Hepatocyte (in vitro differentiated cells): ENCODE measurements around the gene AUTS2. TPM values are rescaled to one million over a fixed set of nuclear protein-coding genes. Genes with fewer than 3 reads are reported as not detected.

Experiments used
- DNase-seq: peaks from one replicate; pipeline ENCODE4 v3.0.0-alpha.2; 2016; ENCODE audit warnings: low spot score
- H2AFZ ChIP-seq: fragments of 200-600 bp; sonication (generic); 2 replicates; pipeline ENCODE4 v1.6.0; 2016; ENCODE audit warnings: antibody characterized with exemption, mild to moderate bottlenecking
- H3K27ac ChIP-seq: fragments of 200-600 bp; sonication (generic); 2 replicates; pipeline ENCODE4 v1.5.1; 2016; ENCODE audit warnings: mild to moderate bottlenecking
- H3K27me3 ChIP-seq: fragments of 200-600 bp; sonication (generic); 2 replicates; pipeline ENCODE4 v1.6.1; 2016
- H3K36me3 ChIP-seq: fragments of 200-600 bp; sonication (generic); replicated peaks from 2 replicates; pipeline ENCODE4 v1.5.1; 2016; ENCODE audit warnings: low read depth; ENCODE audit not compliant: insufficient read depth
- H3K4me1 ChIP-seq: fragments of 200-600 bp; sonication (generic); 2 replicates; pipeline ENCODE4 v1.5.1; 2016; ENCODE audit warnings: mild to moderate bottlenecking, moderate library complexity; ENCODE audit not compliant: insufficient read depth
- H3K4me2 ChIP-seq: fragments of 200-600 bp; sonication (generic); 2 replicates; pipeline ENCODE4 v1.6.0; 2016
- H3K4me3 ChIP-seq: fragments of 200-600 bp; sonication (generic); 2 replicates; pipeline ENCODE4 v1.5.1; 2016; ENCODE audit warnings: mild to moderate bottlenecking
- H3K79me2 ChIP-seq: fragments of 200-600 bp; sonication (generic); 2 replicates; pipeline ENCODE4 v1.6.0; 2017; ENCODE audit warnings: mild to moderate bottlenecking
- H3K9me2 ChIP-seq: fragments of 200-600 bp; sonication (generic); replicated peaks from 2 replicates; pipeline ENCODE4 v1.6.0; 2017; ENCODE audit warnings: mild to moderate bottlenecking; ENCODE audit not compliant: insufficient read depth
- H3K9me3 ChIP-seq: fragments of 200-600 bp; sonication (generic); 2 replicates; pipeline ENCODE4 v1.5.1; 2016; ENCODE audit warnings: low read depth, mild to moderate bottlenecking
- H4K20me1 ChIP-seq: fragments of 200-600 bp; sonication (generic); 2 replicates; pipeline ENCODE4 v1.6.0; 2016; ENCODE audit warnings: mild to moderate bottlenecking; ENCODE audit not compliant: insufficient read depth, poor library complexity, severe bottlenecking
- CTCF ChIP-seq: fragments of 200-600 bp; sonication (generic); IDR thresholded peaks from 2 replicates; pipeline ENCODE4 v1.5.1; 2016; ENCODE audit warnings: antibody characterized with exemption, mild to moderate bottlenecking; ENCODE audit not compliant: poor library complexity
- EZH2 ChIP-seq: fragments of 200-600 bp; sonication (generic); IDR thresholded peaks from 2 replicates; pipeline ENCODE4 v1.6.1; 2016; ENCODE audit warnings: antibody characterized with exemption, mild to moderate bottlenecking, borderline replicate concordance
- EZH2phosphoT487 ChIP-seq: fragments of 200-600 bp; sonication (generic); IDR thresholded peaks from one replicate; pipeline ENCODE4 v1.6.1; 2018; ENCODE audit warnings: antibody characterized with exemption, mild to moderate bottlenecking, low read depth, moderate library complexity; ENCODE audit not compliant: unreplicated experiment, severe bottlenecking
- WGBS: methylation state at CpG from one replicate; pipeline ENCODE4 v1.1.6; 2016; ENCODE audit warnings: low lambda C conversion rate; ENCODE audit errors: missing lambda C conversion rate; 5-methylcytosine and 5-hydroxymethylcytosine counted together
- polyA plus RNA-seq: library from polyadenylated mRNA; unstranded; fragments of >200 nt; fragmentation: Nextera tagmentation; extraction: Ambion mirVana; gene quantifications from 2 replicates; pipeline ENCODE4 v1.2.1, GENCODE V29; 2016
- total RNA-seq: library from RNA; depleted of rRNA; stranded (reverse); fragments of >200 nt; gene quantifications from 2 replicates; pipeline ENCODE4 v1.2.3, GENCODE V29; 2014

The AUTS2 gene
- total and polyA plus RNA-seq, 2 experiments from 2014 or later = 34.4 to 40.9 TPM

GRCh38 chr7:70762696-70763095 is 1164.4 kb downstream of the AUTS2 start:
- peaks cover 46% of the 10 kb centered on the region for H4K20me1 ChIP-seq
- no peaks in the 10 kb centered on the region for H3K27me3 ChIP-seq
- no peaks in the 10 kb centered on the region for H3K36me3 ChIP-seq
- no peak overlapping the region for H2AFZ ChIP-seq
- TF ChIP-seq EZH2 (no peak), CTCF (no peak)
- H3K4me3 ChIP-seq = no peak overlapping the region
- H3K4me1 ChIP-seq = no peaks in the 10 kb centered on the region
- no peaks in the 10 kb centered on the region for H3K9me2 ChIP-seq
- no peak overlapping the region for H3K4me2 ChIP-seq
- no peak for DNase-seq
- WGBS = 91% methylated on average over 12 of the region's 12 CpGs
- no peaks in the 10 kb centered on the region for H3K9me3 ChIP-seq
- H3K79me2 ChIP-seq = peaks cover 44% of the 10 kb centered on the region
- H3K27ac ChIP-seq = no peak overlapping the region

GRCh38 chr7:70763961-70764691 is 1165.9 kb downstream of the AUTS2 start:
- H3K9me3 ChIP-seq = no peaks in the 10 kb centered on the region
- peaks cover 31% of the 10 kb centered on the region for H3K79me2 ChIP-seq
- no peak for DNase-seq
- H3K4me1 ChIP-seq = no peaks in the 10 kb centered on the region
- H3K4me3 ChIP-seq = no peak overlapping the region
- H3K27ac ChIP-seq = no peak overlapping the region
- peaks cover 35% of the 10 kb centered on the region for H4K20me1 ChIP-seq
- H3K4me2 ChIP-seq = no peak overlapping the region
- H3K36me3 ChIP-seq = no peaks in the 10 kb centered on the region
- 88% methylated on average over 17 of the region's 17 CpGs for WGBS
- TF ChIP-seq CTCF (no peak), EZH2phosphoT487 (no peak), EZH2 (no peak)
- H3K27me3 ChIP-seq = no peaks in the 10 kb centered on the region
- no peak overlapping the region for H2AFZ ChIP-seq
- H3K9me2 ChIP-seq = no peaks in the 10 kb centered on the region

- Histone ChIP-seq H3K36me3 (no peaks in the 10 kb centered on the region), H3K27ac (no peak overlapping the region), H3K4me1 (no peaks in the 10 kb centered on the region), H3K27me3 (no peaks in the 10 kb centered on the region), H3K9me3 (no peaks in the 10 kb centered on the region), H3K9me2 (no peaks in the 10 kb centered on the region), H4K20me1 (peaks cover 29% of the 10 kb centered on the region), H3K4me3 (no peak overlapping the region), H3K4me2 (no peak overlapping the region), H3K79me2 (peaks cover 25% of the 10 kb centered on the region), H2AFZ (no peak overlapping the region)
- DNase-seq = no peak
- TF ChIP-seq CTCF = no peak
- TF ChIP-seq EZH2phosphoT487 = no peak
- no peak for TF ChIP-seq EZH2
- WGBS = 95% methylated on average over 15 of the region's 15 CpGs
These were observed 1166.5 kb downstream of the AUTS2 start for GRCh38 chr7:70764701-70765208.
